Mesenchymal stem cell (in vitro differentiated cells and primary cell): Measurements from ENCODE around the gene SLC6A18.
A peak's percentile ranks its signal among the peaks of the same experiment; 100 is the strongest.

ENCODE experiments used
- DNase-seq: peaks from one replicate; pipeline ENCODE4 v3.0.0-alpha.2; 2013
- H2AFZ ChIP-seq: one replicate; pipeline ENCODE4 v1.6.1; 2013; ENCODE audit warnings: low read depth, mild to moderate bottlenecking, control low read depth, inconsistent platforms, low read length, moderate library complexity
- H2AK5ac ChIP-seq: 2 replicates; pipeline ENCODE4 v1.6.1; 2013; ENCODE audit warnings: low read length, moderate library complexity, mild to moderate bottlenecking, inconsistent platforms; ENCODE audit not compliant: severe bottlenecking
- H2BK120ac ChIP-seq: one replicate; pipeline ENCODE4 v1.6.1; 2013; ENCODE audit warnings: low read depth, mild to moderate bottlenecking, inconsistent platforms, low read length, moderate library complexity
- H2BK12ac ChIP-seq, 2 experiments: one replicate each; pipeline ENCODE4 v1.6.1; 2013; ENCODE audit warnings: inconsistent platforms in 2 of 2, low read length in 2 of 2, mild to moderate bottlenecking in 2 of 2, moderate library complexity in 2 of 2, control low read depth in 1 of 2
- H2BK15ac ChIP-seq: one replicate; pipeline ENCODE4 v1.6.1; 2013; ENCODE audit warnings: mild to moderate bottlenecking, low read depth, inconsistent platforms; ENCODE audit not compliant: poor library complexity, severe bottlenecking
- H2BK5ac ChIP-seq: 2 replicates; pipeline ENCODE4 v1.6.1; 2013; ENCODE audit warnings: low read depth, mild to moderate bottlenecking, low read length, control low read depth, inconsistent platforms; ENCODE audit not compliant: poor library complexity, severe bottlenecking
- H3K14ac ChIP-seq, 2 experiments: one replicate each; pipeline ENCODE4 v1.6.1; 2013; ENCODE audit warnings: inconsistent platforms in 2 of 2, low read length in 2 of 2, control low read depth in 1 of 2, mild to moderate bottlenecking in 1 of 2, moderate library complexity in 1 of 2
- H3K18ac ChIP-seq, 2 experiments: one replicate each; pipeline ENCODE4 v1.6.1; 2013; ENCODE audit warnings: inconsistent platforms in 2 of 2, low read length in 2 of 2, control low read depth in 1 of 2, low read depth in 1 of 2, mild to moderate bottlenecking in 1 of 2
- H3K23ac ChIP-seq, 2 experiments: one replicate each; pipeline ENCODE4 v1.6.1; 2013; ENCODE audit warnings: inconsistent platforms in 2 of 2, low read length in 2 of 2, mild to moderate bottlenecking in 2 of 2, moderate library complexity in 2 of 2, control low read depth in 1 of 2
- H3K27ac ChIP-seq: 2 replicates; pipeline ENCODE4 v1.5.1; 2013; ENCODE audit warnings: mild to moderate bottlenecking, moderate library complexity, low read length, control low read depth, inconsistent platforms; ENCODE audit not compliant: poor library complexity, severe bottlenecking
- H3K27me3 ChIP-seq, 2 experiments: 2 replicates each; pipeline versions ENCODE4 v1.6.1 to v1.7.0; 2013; ENCODE audit warnings: low read length in 2 of 2, mild to moderate bottlenecking in 2 of 2, moderate library complexity in 2 of 2, control low read depth in 1 of 2, inconsistent platforms in 1 of 2; ENCODE audit not compliant: control insufficient read depth in 1 of 2, insufficient read depth in 1 of 2
- H3K36me3 ChIP-seq, 2 experiments: 2 replicates each; pipeline versions ENCODE4 v1.6.1 to v1.7.0; 2013; ENCODE audit warnings: low read length in 2 of 2, control low read depth in 1 of 2, inconsistent platforms in 1 of 2, low read depth in 1 of 2, mild to moderate bottlenecking in 1 of 2; ENCODE audit not compliant: insufficient read depth in 2 of 2, control insufficient read depth in 1 of 2
- H3K4ac ChIP-seq, 2 experiments: one replicate each; pipeline ENCODE4 v1.6.1; 2013; ENCODE audit warnings: inconsistent platforms in 2 of 2, low read length in 2 of 2, mild to moderate bottlenecking in 2 of 2, moderate library complexity in 2 of 2, control low read depth in 1 of 2, low read depth in 1 of 2
- H3K4me1 ChIP-seq: 2 replicates; pipeline ENCODE4 v1.6.1; 2013; ENCODE audit warnings: low read depth, low read length, control low read depth; ENCODE audit not compliant: control insufficient read depth, insufficient read depth
- H3K4me2 ChIP-seq: 2 replicates; pipeline ENCODE4 v1.6.1; 2013; ENCODE audit warnings: low read length, mild to moderate bottlenecking, inconsistent platforms; ENCODE audit not compliant: poor library complexity, severe bottlenecking
- H3K4me3 ChIP-seq, 2 experiments: 2 replicates each; pipeline versions ENCODE4 v1.5.1 to v1.7.0; 2013; ENCODE audit warnings: low read length in 2 of 2, mild to moderate bottlenecking in 2 of 2, control low read depth in 1 of 2, low read depth in 1 of 2; ENCODE audit not compliant: insufficient read depth in 1 of 2
- H3K79me1 ChIP-seq: replicated peaks from 2 replicates; pipeline ENCODE4 v1.6.1; 2013; ENCODE audit warnings: mild to moderate bottlenecking, control low read depth, low read length, inconsistent platforms; ENCODE audit not compliant: poor library complexity, severe bottlenecking
- H3K9ac ChIP-seq: 2 replicates; pipeline ENCODE4 v1.7.0; 2013; ENCODE audit warnings: mild to moderate bottlenecking, low read length, moderate library complexity
- H3K9me3 ChIP-seq: 2 replicates; pipeline ENCODE4 v1.7.0; 2013; ENCODE audit warnings: mild to moderate bottlenecking, low read length; ENCODE audit not compliant: control insufficient read depth
- H4K8ac ChIP-seq: one replicate; pipeline ENCODE4 v1.6.1; 2013; ENCODE audit warnings: inconsistent platforms, mild to moderate bottlenecking, low read length, moderate library complexity
- H4K91ac ChIP-seq: one replicate; pipeline ENCODE4 v1.6.1; 2013; ENCODE audit warnings: mild to moderate bottlenecking, low read length, inconsistent platforms
- WGBS: methylation state at CpG from one replicate; pipeline ENCODE4 v1.1.7; 2013; ENCODE audit warnings: mixed read lengths; 5-methylcytosine and 5-hydroxymethylcytosine counted together

Gene SLC6A18

DNA sequence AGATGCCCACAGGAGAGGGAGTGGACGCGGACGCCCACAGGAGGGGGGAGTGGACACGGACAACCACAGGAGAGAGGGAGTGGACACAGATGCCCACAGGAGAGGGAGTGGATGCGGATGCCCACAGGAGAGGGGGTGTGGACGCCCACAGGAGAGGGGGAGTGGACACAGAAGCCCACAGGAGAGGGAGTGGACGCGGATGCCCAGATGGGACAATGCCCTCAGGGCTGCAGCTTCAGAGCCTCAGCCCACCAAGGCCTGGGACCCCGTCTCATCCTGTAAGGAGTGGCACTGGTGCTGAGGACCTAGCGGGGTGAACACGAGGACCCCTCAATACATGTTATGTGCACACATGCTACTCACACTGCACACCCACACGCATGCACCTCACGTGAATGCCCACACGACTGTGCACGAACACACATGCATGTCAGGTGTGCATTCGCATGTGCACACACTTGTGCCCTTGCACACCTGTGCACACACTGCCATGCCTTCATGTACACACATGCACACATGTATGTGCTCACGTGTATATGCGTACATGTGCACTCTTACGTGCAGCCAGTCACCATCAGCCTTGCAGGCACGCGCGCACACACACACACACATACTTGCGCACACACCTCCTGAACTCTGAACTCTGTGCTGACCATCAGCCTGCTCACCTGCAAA, 34.8 kb downstream of the SLC6A18 start:
- no peak overlapping the region for H3K18ac ChIP-seq
- no peak for DNase-seq
- H2BK5ac ChIP-seq: no peak overlapping the region
- no peak overlapping the region for H3K4me2 ChIP-seq
- no peak overlapping the region for H3K23ac ChIP-seq
- no peak overlapping the region for H3K4me3 ChIP-seq
- H3K9ac ChIP-seq: no peak overlapping the region
- 95% methylated on average over 22 of the region's 23 CpGs for WGBS
- H4K91ac ChIP-seq: no peak overlapping the region
- H2AFZ ChIP-seq: no peak overlapping the region
- no peak overlapping the region for H3K14ac ChIP-seq
- H2AK5ac ChIP-seq: no peak overlapping the region
- H2BK12ac ChIP-seq: no peak overlapping the region
- no peak overlapping the region for H4K8ac ChIP-seq
- no peak overlapping the region for H2BK120ac ChIP-seq
- H3K79me1 ChIP-seq: no peaks in the 10 kb centered on the region
- H2BK15ac ChIP-seq: no peak overlapping the region
- H3K27ac ChIP-seq: no peak overlapping the region
- H3K9me3 ChIP-seq: peaks cover 28% of the 10 kb centered on the region
- no peaks in the 10 kb centered on the region for H3K4me1 ChIP-seq
- peaks cover 0 to 9% of the 10 kb centered on the region in 2 experiments for H3K27me3 ChIP-seq
- no peaks in the 10 kb centered on the region for H3K36me3 ChIP-seq
- no peak overlapping the region for H3K4ac ChIP-seq

DNA sequence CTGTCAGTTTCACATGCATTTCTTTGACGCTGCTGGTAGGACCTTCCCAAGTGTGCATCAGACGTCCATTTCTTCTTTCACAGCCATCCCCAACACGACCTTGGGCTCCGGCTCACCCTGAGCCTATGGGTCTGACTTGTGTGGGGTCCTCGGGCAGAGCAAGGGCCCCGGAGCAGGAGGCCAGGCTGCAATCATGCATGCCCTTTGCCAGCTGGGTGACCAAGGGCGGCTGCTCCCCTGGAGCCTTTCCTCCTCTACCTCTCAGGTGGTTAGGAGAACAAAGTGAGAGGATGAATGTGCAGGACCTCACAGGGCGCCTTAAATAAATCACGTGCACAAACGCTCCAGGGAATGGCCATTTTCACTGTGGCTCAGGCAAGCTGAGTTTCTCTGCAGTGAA, 36.5 kb downstream of the SLC6A18 start:
- Histone ChIP-seq H3K23ac (no peak overlapping the region), H2AFZ (no peak overlapping the region), H2AK5ac (no peak overlapping the region), H4K8ac (no peak overlapping the region), H3K4me2 (no peak overlapping the region), H3K4me1 (no peaks in the 10 kb centered on the region), H2BK15ac (no peak overlapping the region), H3K9me3 (peaks cover 28% of the 10 kb centered on the region), H3K36me3 (no peaks in the 10 kb centered on the region), H3K18ac (no peak overlapping the region), H3K9ac (no peak overlapping the region), H4K91ac (no peak overlapping the region), H2BK120ac (no peak overlapping the region), H2BK5ac (no peak overlapping the region), H2BK12ac (no peak overlapping the region), H3K27me3 (no peaks in the 10 kb centered on the region), H3K4me3 (no peak overlapping the region), H3K14ac (no peak overlapping the region), H3K79me1 (no peaks in the 10 kb centered on the region), H3K27ac (no peak overlapping the region), H3K4ac (no peak overlapping the region)
- 83% methylated on average over 9 of the region's 10 CpGs for WGBS
- no peak for DNase-seq

DNA sequence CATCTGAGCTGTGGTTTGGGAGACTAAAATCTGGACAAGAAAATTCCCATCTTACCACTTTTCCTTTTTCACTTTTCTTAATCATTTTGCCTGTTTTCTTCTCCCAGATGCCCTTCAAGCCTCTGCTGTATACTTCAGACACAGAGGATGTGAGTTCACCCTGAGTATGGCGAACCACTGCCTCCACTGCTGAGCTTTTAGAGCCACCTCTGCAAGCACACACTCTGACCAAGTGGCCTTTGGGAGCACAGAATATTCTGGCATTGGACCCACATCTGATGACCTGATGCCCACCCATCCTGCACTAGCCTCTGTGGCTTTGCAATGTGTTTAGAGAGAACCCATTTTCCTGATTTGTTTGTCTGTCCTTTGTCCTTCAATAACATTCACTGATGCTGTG, 37.2 kb downstream of the SLC6A18 start:
- H3K36me3 ChIP-seq: no peaks in the 10 kb centered on the region
- no peak overlapping the region for H3K4ac ChIP-seq
- WGBS: 76% methylated on average over 1 of the region's 1 CpG
- H3K27ac ChIP-seq: no peak overlapping the region
- H3K4me1 ChIP-seq: no peaks in the 10 kb centered on the region
- no peak overlapping the region for H3K23ac ChIP-seq
- H3K9ac ChIP-seq: no peak overlapping the region
- DNase-seq: peak; percentile 23
- H3K18ac ChIP-seq: no peak overlapping the region
- no peak overlapping the region for H2AK5ac ChIP-seq
- H3K4me2 ChIP-seq: no peak overlapping the region
- H4K8ac ChIP-seq: no peak overlapping the region
- H3K79me1 ChIP-seq: no peaks in the 10 kb centered on the region
- H3K4me3 ChIP-seq: no peak overlapping the region
- no peak overlapping the region for H2BK15ac ChIP-seq
- no peak overlapping the region for H2BK120ac ChIP-seq
- H4K91ac ChIP-seq: no peak overlapping the region
- no peak overlapping the region for H2BK5ac ChIP-seq
- H3K9me3 ChIP-seq: peaks cover 28% of the 10 kb centered on the region
- no peak overlapping the region for H2AFZ ChIP-seq
- no peak overlapping the region for H2BK12ac ChIP-seq
- H3K27me3 ChIP-seq: no peaks in the 10 kb centered on the region
- H3K14ac ChIP-seq: no peak overlapping the region

DNA sequence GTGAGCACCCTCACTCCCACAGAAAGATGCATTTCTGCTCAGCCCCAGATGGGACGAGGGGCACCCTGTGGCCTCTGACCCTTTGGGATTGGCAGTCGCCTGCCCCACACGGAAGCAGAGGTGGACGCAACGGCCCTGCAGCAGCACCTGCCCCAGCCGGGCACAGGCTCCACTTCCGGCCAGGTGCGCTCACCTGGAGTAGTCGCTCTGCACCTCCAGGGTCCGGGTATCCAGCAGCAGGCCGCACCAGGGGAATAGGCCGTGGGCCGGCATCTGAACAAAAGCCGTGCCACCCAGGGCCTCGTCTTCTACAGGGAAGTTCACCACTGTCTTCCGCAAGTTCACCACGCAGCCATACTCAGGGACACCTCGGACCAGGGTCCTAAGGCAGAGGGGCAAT, 39.0 kb downstream of the SLC6A18 start:
- Histone ChIP-seq H3K4me3 (no peak overlapping the region), H2AK5ac (no peak overlapping the region), H3K36me3 (no peaks in the 10 kb centered on the region), H3K27me3 (peaks cover 0 to 2% of the 10 kb centered on the region in 2 experiments), H2BK15ac (no peak overlapping the region), H3K18ac (no peak overlapping the region), H2BK5ac (no peak overlapping the region), H3K9me3 (peaks cover 28% of the 10 kb centered on the region), H4K91ac (no peak overlapping the region), H3K27ac (no peak overlapping the region), H2AFZ (no peak overlapping the region), H3K23ac (no peak overlapping the region), H2BK12ac (no peak overlapping the region), H3K9ac (no peak overlapping the region), H2BK120ac (no peak overlapping the region), H3K14ac (no peak overlapping the region), H3K4me1 (no peaks in the 10 kb centered on the region), H3K4me2 (no peak overlapping the region), H3K4ac (no peak overlapping the region), H3K79me1 (no peaks in the 10 kb centered on the region), H4K8ac (no peak overlapping the region)
- no peak for DNase-seq
- WGBS: 92% methylated on average over 18 of the region's 18 CpGs
